ENCODE measurements around the gene DERL3. TPM values are rescaled to one million over a fixed set of nuclear protein-coding genes. Genes with fewer than 3 reads are reported as not detected.
"Not testable (repeated sequence)": the region's sequence is repeated elsewhere in the genome, so short reads cannot be mapped to it uniquely, and the experiment has no call there.

The DERL3 gene
- total RNA-seq, 1 experiment from 2014 or later, result 21.7 TPM

DNA sequence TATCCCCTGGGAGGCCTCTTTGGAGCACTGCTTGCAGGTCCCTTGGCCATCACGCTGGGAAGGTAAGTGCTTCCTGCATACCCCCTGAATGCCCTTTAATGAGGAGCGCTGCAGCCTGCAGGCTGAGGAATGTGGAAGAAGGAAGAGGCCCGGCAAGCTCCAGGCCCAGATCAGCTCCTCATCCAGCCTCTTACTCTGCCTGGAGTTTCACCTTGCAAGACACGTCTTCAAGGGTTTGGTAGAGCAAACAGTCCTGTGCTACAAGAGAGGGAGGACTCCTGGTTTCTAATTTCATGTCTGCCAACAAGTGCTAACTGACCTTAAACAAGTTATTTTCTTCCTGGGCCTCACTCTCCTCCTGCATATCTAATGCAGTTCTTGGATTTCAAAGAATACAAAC lies 29.8 kb upstream of the DERL3 start:
- H3K9me3 ChIP-seq (ENCODE audit: low read length), result no peaks in the 10 kb centered on the region
- no peak overlapping the region for H3K9ac ChIP-seq (ENCODE audit: low read length)
- no peaks in the 10 kb centered on the region for H3K4me1 ChIP-seq (ENCODE audit: low read length)
- no peak overlapping the region for H2AFZ ChIP-seq (ENCODE audit: low read length)
- H3K9me2 ChIP-seq (replicated peaks; ENCODE audit: insufficient read depth, low read length), result no peaks in the 10 kb centered on the region
- H3K27me3 ChIP-seq (ENCODE audit: low read length), result no peaks in the 10 kb centered on the region
- H3K36me3 ChIP-seq (ENCODE audit: insufficient read depth, low read length), result peaks cover 13% of the 10 kb centered on the region
- no peak overlapping the region for H3K27ac ChIP-seq (ENCODE audit: low read length)
- no peak for DNase-seq
- H3K79me2 ChIP-seq (ENCODE audit: low read length), result no peaks in the 10 kb centered on the region
- no peaks in the 10 kb centered on the region for H4K20me1 ChIP-seq (ENCODE audit: insufficient read depth, low read depth, low read length)
- H3K4me2 ChIP-seq (ENCODE audit: low read depth, low read length, poor library complexity, severe bottlenecking), result no peak overlapping the region
- no peak overlapping the region for H3K4me3 ChIP-seq (ENCODE audit: low read length)

DNA sequence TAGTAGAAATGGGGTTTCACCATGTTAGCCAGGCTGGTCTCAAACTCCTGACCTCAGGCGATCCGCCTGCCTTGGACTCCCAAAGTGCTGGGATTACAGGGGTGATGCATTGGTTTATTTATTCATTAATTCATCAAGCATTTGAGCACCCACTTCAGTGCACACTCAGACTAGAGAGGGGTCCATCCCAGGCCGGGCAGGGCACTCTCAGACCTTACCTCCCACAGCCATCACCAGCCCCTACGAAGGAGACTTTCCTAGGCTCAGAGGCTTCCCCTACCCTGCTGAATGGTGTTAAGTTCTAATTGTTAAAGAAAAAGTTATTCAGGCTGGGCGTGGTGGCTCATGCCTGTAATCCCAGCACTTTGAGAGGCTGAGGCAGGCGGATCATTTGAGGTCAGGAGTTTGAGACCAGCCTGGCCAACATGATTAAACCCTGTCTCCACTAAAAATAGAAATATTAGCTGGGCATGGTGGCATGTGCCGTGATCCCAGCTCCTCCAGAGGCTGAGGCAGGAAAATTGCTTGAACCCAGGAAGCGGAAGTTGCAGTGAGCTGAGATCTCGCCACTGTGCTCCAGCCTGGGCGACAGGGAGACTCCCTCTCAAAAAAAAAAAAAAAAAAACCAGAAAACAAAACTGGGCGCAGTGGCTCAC lies 25.8 kb upstream of the DERL3 start:
- not testable (repeated sequence) for H4K20me1 ChIP-seq (ENCODE audit: insufficient read depth, low read depth, low read length); H3K4me1 ChIP-seq (ENCODE audit: low read length); H3K79me2 ChIP-seq (ENCODE audit: low read length); H3K4me3 ChIP-seq (ENCODE audit: low read length); H3K9ac ChIP-seq (ENCODE audit: low read length); H3K27me3 ChIP-seq (ENCODE audit: low read length); H2AFZ ChIP-seq (ENCODE audit: low read length); DNase-seq; H3K36me3 ChIP-seq (ENCODE audit: insufficient read depth, low read length); H3K27ac ChIP-seq (ENCODE audit: low read length); H3K9me2 ChIP-seq (replicated peaks; ENCODE audit: insufficient read depth, low read length); H3K9me3 ChIP-seq (ENCODE audit: low read length); H3K4me2 ChIP-seq (ENCODE audit: low read depth, low read length, poor library complexity, severe bottlenecking)

DNA sequence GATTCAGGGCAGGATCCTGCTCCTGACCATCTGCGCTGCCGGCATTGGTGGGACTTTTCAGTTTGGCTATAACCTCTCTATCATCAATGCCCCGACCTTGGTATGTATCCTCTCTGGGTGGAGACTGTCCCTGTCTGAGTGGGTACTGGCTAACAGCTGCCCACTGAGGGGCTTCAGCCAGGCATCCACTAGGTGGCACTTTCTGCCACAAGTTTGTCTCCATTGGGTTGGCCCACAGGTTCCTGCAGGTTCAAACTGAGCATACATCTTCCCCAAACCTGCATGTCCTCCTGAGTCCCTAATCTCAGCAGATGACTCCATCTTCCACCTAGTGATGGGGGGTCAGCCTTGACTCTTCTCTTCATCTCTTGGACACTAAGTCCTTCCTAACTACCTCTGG lies 23.3 kb upstream of the DERL3 start:
- Histone ChIP-seq H3K79me2 (ENCODE audit: low read length) (peaks cover 12% of the 10 kb centered on the region), H3K4me3 (ENCODE audit: low read length) (no peak overlapping the region), H3K36me3 (ENCODE audit: insufficient read depth, low read length) (no peaks in the 10 kb centered on the region), H3K9ac (ENCODE audit: low read length) (no peak overlapping the region), H3K9me3 (ENCODE audit: low read length) (no peaks in the 10 kb centered on the region), H4K20me1 (ENCODE audit: insufficient read depth, low read depth, low read length) (no peaks in the 10 kb centered on the region), H3K4me2 (ENCODE audit: low read depth, low read length, poor library complexity, severe bottlenecking) (no peak overlapping the region), H3K27me3 (ENCODE audit: low read length) (no peaks in the 10 kb centered on the region), H3K4me1 (ENCODE audit: low read length) (peaks cover 11% of the 10 kb centered on the region), H3K27ac (ENCODE audit: low read length) (no peak overlapping the region), H2AFZ (ENCODE audit: low read length) (no peak overlapping the region), H3K9me2 (replicated peaks; ENCODE audit: insufficient read depth, low read length) (no peaks in the 10 kb centered on the region)
- peak; percentile 86 for DNase-seq

DNA sequence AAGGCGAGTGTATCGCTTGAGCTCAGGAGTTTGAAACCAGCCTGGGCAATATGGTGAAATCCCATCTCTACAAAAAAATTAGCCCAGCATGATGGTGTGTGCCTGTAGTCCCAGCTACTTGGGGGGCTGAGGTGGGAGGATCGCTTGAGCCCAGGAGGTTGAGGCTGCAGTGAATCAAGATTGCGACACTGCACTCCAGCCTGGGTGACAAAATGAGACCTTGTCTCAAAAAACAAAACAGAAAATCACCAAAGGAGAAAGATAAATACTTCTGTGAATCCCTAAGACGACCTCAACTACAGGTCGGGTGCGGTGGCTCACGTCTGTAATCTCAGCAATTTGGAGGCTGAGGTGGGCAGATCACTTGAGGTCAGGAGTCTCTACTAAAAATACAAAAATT lies 21.4 kb upstream of the DERL3 start:
- H3K9me3 ChIP-seq (ENCODE audit: low read length); H3K9ac ChIP-seq (ENCODE audit: low read length); H2AFZ ChIP-seq (ENCODE audit: low read length); H3K36me3 ChIP-seq (ENCODE audit: insufficient read depth, low read length); H3K27ac ChIP-seq (ENCODE audit: low read length); H3K9me2 ChIP-seq (replicated peaks; ENCODE audit: insufficient read depth, low read length); H3K27me3 ChIP-seq (ENCODE audit: low read length); H3K4me2 ChIP-seq (ENCODE audit: low read depth, low read length, poor library complexity, severe bottlenecking); H3K4me3 ChIP-seq (ENCODE audit: low read length); DNase-seq; H4K20me1 ChIP-seq (ENCODE audit: insufficient read depth, low read depth, low read length): not testable (repeated sequence)
- Histone ChIP-seq H3K79me2 (ENCODE audit: low read length) (peaks cover 12% of the 10 kb centered on the region), H3K4me1 (ENCODE audit: low read length) (peaks cover 17% of the 10 kb centered on the region)

DNA sequence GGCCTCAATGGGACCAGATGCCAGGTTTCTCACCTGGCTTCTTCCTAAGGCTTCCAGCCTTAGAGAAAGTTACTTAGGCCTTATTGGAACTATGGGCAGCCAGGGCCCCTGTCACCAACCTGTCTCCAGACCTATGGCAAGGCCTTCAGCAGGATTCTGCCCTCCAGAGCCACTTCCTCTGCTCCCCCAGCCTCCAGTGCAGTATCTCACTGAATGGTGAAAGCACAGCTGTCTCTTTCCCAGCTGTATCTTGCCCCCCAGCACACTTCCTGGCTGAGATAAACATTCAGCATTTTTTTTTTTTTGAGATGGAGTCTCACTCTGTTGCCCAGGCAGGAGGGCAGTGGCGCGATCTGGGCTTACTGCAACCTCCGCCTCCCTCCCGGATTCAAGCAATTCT lies 20.4 kb upstream of the DERL3 start:
- no peak for DNase-seq
- H3K27ac ChIP-seq (ENCODE audit: low read length), result peak overlapping the region; percentile 91; the same call in 1 of the 2 replicates

DNA sequence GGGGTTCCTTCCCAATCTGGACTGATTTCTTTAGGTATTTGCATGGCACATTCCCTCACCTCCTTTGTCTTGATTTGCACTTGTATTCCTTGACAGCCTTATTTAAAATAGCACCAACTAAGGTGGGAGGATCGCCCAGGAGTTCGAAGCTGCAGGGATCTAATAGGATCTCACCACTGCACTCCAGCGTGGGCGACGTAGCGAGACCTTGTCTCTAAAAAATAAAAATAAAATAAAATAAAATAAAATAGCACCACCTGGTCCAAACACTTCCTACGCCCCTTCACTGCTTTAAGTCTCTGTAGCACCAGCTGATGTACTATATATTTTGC lies 19.6 kb upstream of the DERL3 start:
- Histone ChIP-seq H3K79me2 (ENCODE audit: low read length) (peaks cover 12% of the 10 kb centered on the region), H3K9me2 (replicated peaks; ENCODE audit: insufficient read depth, low read length) (no peaks in the 10 kb centered on the region), H3K27me3 (ENCODE audit: low read length) (no peaks in the 10 kb centered on the region), H3K9me3 (ENCODE audit: low read length) (no peaks in the 10 kb centered on the region), H3K9ac (ENCODE audit: low read length) (peak overlapping the region; percentile 95), H3K4me3 (ENCODE audit: low read length) (peak overlapping the region; percentile 85), H3K4me2 (ENCODE audit: low read depth, low read length, poor library complexity, severe bottlenecking) (peak overlapping the region; percentile 95), H3K4me1 (ENCODE audit: low read length) (peaks cover 17% of the 10 kb centered on the region), H3K27ac (ENCODE audit: low read length) (peak overlapping the region; percentile 91), H2AFZ (ENCODE audit: low read length) (no peak overlapping the region), H3K36me3 (ENCODE audit: insufficient read depth, low read length) (no peaks in the 10 kb centered on the region), H4K20me1 (ENCODE audit: insufficient read depth, low read depth, low read length) (no peaks in the 10 kb centered on the region)
- no peak for DNase-seq

More for the DNA sequence above, 20.4 kb upstream of the DERL3 start:
- peaks cover 17% of the 10 kb centered on the region for H3K4me1 ChIP-seq (ENCODE audit: low read length)
- H3K9ac ChIP-seq (ENCODE audit: low read length), result peak overlapping the region; percentile 95
- H3K79me2 ChIP-seq (ENCODE audit: low read length), result peaks cover 12% of the 10 kb centered on the region
- no peaks in the 10 kb centered on the region for H3K9me2 ChIP-seq (replicated peaks; ENCODE audit: insufficient read depth, low read length)
- H2AFZ ChIP-seq (ENCODE audit: low read length), result no peak overlapping the region
- H3K27me3 ChIP-seq (ENCODE audit: low read length), result no peaks in the 10 kb centered on the region
- peak overlapping the region; percentile 85; the same call in 1 of the 2 replicates for H3K4me3 ChIP-seq (ENCODE audit: low read length)
- no peaks in the 10 kb centered on the region for H4K20me1 ChIP-seq (ENCODE audit: insufficient read depth, low read depth, low read length)
- H3K36me3 ChIP-seq (ENCODE audit: insufficient read depth, low read length), result no peaks in the 10 kb centered on the region
- peak overlapping the region; percentile 95 for H3K4me2 ChIP-seq (ENCODE audit: low read depth, low read length, poor library complexity, severe bottlenecking)
- H3K9me3 ChIP-seq (ENCODE audit: low read length), result no peaks in the 10 kb centered on the region

DNA sequence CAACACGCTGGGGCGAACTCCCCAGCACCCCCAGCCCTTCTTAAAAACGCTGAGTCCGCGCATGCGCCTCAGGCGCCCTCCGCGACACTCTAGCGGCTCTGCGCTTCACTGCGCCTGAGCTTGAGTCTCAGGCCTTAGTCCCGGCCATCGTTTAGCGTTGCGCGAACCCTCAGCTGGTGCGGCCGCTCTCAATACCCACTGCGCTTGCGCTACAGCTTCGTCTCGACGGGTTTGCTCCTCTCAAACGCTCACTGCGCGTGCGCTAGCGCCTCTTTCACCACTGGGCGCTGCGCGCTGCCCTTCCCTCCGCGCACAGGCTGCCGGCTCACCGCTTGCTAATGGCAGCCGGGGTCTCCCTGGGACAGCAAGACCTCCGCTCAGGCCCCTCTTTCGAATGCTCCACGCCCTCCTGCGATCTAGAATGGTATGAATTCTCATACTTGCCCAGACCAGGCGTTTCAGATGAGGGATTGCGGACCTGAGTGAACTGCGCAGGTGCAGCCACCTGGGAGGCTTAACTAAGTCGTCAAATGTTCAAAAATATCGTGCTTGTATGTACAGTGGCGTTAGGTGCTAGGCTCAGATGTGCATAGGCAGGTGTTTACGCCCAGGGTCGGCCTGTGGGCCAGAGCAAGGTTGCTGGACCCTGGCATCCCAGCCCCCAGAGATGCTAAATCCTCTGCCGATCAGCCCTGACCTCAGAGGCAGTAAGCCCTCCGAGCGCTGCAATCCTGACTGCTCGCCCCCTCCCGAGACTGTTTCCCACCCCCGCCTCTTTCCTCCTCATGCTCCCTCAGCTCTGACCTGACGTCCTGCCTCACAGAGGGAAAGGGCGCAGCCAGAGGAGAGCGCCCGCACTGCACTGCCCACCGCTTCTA lies 19.0 kb upstream of the DERL3 start, which contains the start of gene SLC2A11:
SLC2A11 (plus strand) TSS at position 270 of the 878 bp plus-strand sequence; CDS start at position 395, 125 bp downstream.
- peak within 1 kb of the TSS; percentile 85 for H3K4me3 ChIP-seq (ENCODE audit: low read length)
- H3K9me3 ChIP-seq (ENCODE audit: low read length), result no peaks in the 10 kb centered on the region
- H4K20me1 ChIP-seq (ENCODE audit: insufficient read depth, low read depth, low read length), result no peaks in the 10 kb centered on the region
- peak; percentile 99 for DNase-seq
- H3K4me2 ChIP-seq (ENCODE audit: low read depth, low read length, poor library complexity, severe bottlenecking), result peak within 1 kb of the TSS; percentile 95
- no peaks in the 10 kb centered on the region for H3K36me3 ChIP-seq (ENCODE audit: insufficient read depth, low read length)
- H3K9me2 ChIP-seq (replicated peaks; ENCODE audit: insufficient read depth, low read length), result no peaks in the 10 kb centered on the region
- peaks cover 17% of the 10 kb centered on the region for H3K4me1 ChIP-seq (ENCODE audit: low read length)
- peak within 1 kb of the TSS; percentile 86; the same call in 1 of the 2 replicates for H2AFZ ChIP-seq (ENCODE audit: low read length)
- H3K79me2 ChIP-seq (ENCODE audit: low read length), result peaks cover 12% of the 10 kb centered on the region
- H3K27me3 ChIP-seq (ENCODE audit: low read length), result no peaks in the 10 kb centered on the region
- H3K9ac ChIP-seq (ENCODE audit: low read length), result peak within 1 kb of the TSS; percentile 97
- peak within 1 kb of the TSS; percentile 91 for H3K27ac ChIP-seq (ENCODE audit: low read length)

All from Karpas-422 (cell line).